Breast epithelium (tissue), 3 donors: ENCODE measurements around the gene TOP3B.

ENCODE experiments used
- POLR2A ChIP-seq: fragments of 450-650 bp; IDR thresholded peaks from one replicate; pipeline ENCODE4 v1.6.1; 2016; ENCODE audit warnings: antibody characterized with exemption, mild to moderate bottlenecking, moderate library complexity
- POLR2AphosphoS5 ChIP-seq, 3 donors: sonication (generic); formaldehyde crosslinking; IDR thresholded peaks; one replicate each; pipeline ENCODE4 v1.6.1; 2017; ENCODE audit warnings: antibody characterized with exemption in 3 of 3
- TF ChIP-seq, protein P1 (sequence below), 3 donors: fragments of 450-650 bp; IDR thresholded peaks; one replicate each; pipeline ENCODE4 v1.5.1; 2016 to 2017; ENCODE audit warnings: antibody characterized with exemption in 3 of 3, mild to moderate bottlenecking in 3 of 3, moderate library complexity in 3 of 3

DNA sequence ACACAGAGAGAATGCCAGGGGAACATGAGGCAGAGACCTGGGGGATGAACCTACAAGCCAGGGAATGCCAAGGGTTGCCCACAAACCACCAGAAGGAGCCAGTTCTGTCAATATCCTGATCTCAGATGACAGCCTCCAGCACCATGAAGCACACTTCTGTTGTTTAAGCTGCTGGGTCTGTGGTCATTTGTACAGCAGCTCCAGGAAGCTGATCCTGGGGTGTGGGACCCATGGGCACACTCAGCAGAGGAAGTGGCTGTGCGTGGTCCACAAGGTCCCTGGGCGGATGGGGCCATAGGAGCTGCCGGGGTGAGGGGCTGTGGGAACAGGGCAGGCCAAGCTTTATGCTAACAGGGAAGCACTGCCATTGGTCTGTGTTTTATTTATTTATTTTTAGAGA, 42.1 kb downstream of the TOP3B start:
- TF ChIP-seq, protein P1, sequence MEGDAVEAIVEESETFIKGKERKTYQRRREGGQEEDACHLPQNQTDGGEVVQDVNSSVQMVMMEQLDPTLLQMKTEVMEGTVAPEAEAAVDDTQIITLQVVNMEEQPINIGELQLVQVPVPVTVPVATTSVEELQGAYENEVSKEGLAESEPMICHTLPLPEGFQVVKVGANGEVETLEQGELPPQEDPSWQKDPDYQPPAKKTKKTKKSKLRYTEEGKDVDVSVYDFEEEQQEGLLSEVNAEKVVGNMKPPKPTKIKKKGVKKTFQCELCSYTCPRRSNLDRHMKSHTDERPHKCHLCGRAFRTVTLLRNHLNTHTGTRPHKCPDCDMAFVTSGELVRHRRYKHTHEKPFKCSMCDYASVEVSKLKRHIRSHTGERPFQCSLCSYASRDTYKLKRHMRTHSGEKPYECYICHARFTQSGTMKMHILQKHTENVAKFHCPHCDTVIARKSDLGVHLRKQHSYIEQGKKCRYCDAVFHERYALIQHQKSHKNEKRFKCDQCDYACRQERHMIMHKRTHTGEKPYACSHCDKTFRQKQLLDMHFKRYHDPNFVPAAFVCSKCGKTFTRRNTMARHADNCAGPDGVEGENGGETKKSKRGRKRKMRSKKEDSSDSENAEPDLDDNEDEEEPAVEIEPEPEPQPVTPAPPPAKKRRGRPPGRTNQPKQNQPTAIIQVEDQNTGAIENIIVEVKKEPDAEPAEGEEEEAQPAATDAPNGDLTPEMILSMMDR (IDR thresholded peaks at IDR 0.05), result no peak
- TF ChIP-seq POLR2A (no peak), POLR2AphosphoS5 (IDR thresholded peaks at IDR 0.05) (no peak)
